Measurements from ENCODE around the gene ICE2. TPM values are rescaled to one million over a fixed set of nuclear protein-coding genes. Genes with fewer than 3 reads are reported as not detected.

ICE2 gene
- total RNA-seq, 1 donor = 26.4 TPM

GRCh38 chr15:60513676-60514075 is 34.7 kb upstream of the ICE2 start:
- Histone ChIP-seq H2AFZ (ENCODE audit: low read length) (no peak overlapping the region), H3K9me3 (ENCODE audit: low read depth, low read length) (no peaks in the 10 kb centered on the region)
- TF ChIP-seq CTCF (IDR thresholded peaks at IDR 0.05; ENCODE audit: extremely low read depth, low read depth, low read length) = no peak

GRCh38 chr15:60512937-60513336 is 34.0 kb upstream of the ICE2 start:
- Histone ChIP-seq H3K27me3 (ENCODE audit: insufficient read depth, low read length) (no peaks in the 10 kb centered on the region), H2AFZ (ENCODE audit: low read length) (no peak overlapping the region), H3K4me2 (ENCODE audit: insufficient read depth, low read length) (no peak overlapping the region)

More at GRCh38 chr15:60513676-60514075, 34.7 kb upstream of the ICE2 start:
- no peaks in the 10 kb centered on the region for H4K20me1 ChIP-seq (ENCODE audit: insufficient read depth, low read length)
- H3K27me3 ChIP-seq (ENCODE audit: insufficient read depth, low read length) = no peaks in the 10 kb centered on the region
- H3K27ac ChIP-seq (ENCODE audit: low read depth, low read length) = no peak overlapping the region
- no peak for DNase-seq (ENCODE audit: insufficient read length, low spot score, missing footprints)
- no peaks in the 10 kb centered on the region for H3K4me1 ChIP-seq (ENCODE audit: insufficient read depth, low read length)
- no peaks in the 10 kb centered on the region for H3K79me2 ChIP-seq (ENCODE audit: insufficient read depth, low read length)
- no peaks in the 10 kb centered on the region for H3K36me3 ChIP-seq (ENCODE audit: insufficient read depth, low read length)
- no peak overlapping the region for H3K4me3 ChIP-seq (ENCODE audit: insufficient read depth, low read length)
- H3K4me2 ChIP-seq (ENCODE audit: insufficient read depth, low read length) = no peak overlapping the region

GRCh38 chr15:60511351-60512031 is 32.5 kb upstream of the ICE2 start:
- H3K4me3 ChIP-seq (ENCODE audit: insufficient read depth, low read length) = no peak overlapping the region
- H3K9me3 ChIP-seq (ENCODE audit: low read depth, low read length) = no peaks in the 10 kb centered on the region
- no peaks in the 10 kb centered on the region for H3K36me3 ChIP-seq (ENCODE audit: insufficient read depth, low read length)
- no peak for DNase-seq (ENCODE audit: insufficient read length, low spot score, missing footprints)
- no peaks in the 10 kb centered on the region for H3K79me2 ChIP-seq (ENCODE audit: insufficient read depth, low read length)
- peaks cover 3% of the 10 kb centered on the region for H3K4me1 ChIP-seq (ENCODE audit: insufficient read depth, low read length)
- no peak overlapping the region for H3K27ac ChIP-seq (ENCODE audit: low read depth, low read length)
- no peak overlapping the region for H2AFZ ChIP-seq (ENCODE audit: low read length)
- no peak overlapping the region for H3K4me2 ChIP-seq (ENCODE audit: insufficient read depth, low read length)
- H3K27me3 ChIP-seq (ENCODE audit: insufficient read depth, low read length) = no peaks in the 10 kb centered on the region
- no peak for TF ChIP-seq CTCF (IDR thresholded peaks at IDR 0.05; ENCODE audit: extremely low read depth, low read depth, low read length)
- no peaks in the 10 kb centered on the region for H4K20me1 ChIP-seq (ENCODE audit: insufficient read depth, low read length)

More at GRCh38 chr15:60512937-60513336, 34.0 kb upstream of the ICE2 start:
- TF ChIP-seq CTCF (IDR thresholded peaks at IDR 0.05; ENCODE audit: extremely low read depth, low read depth, low read length) = no peak
- H3K9me3 ChIP-seq (ENCODE audit: low read depth, low read length) = no peaks in the 10 kb centered on the region
- no peak overlapping the region for H3K4me3 ChIP-seq (ENCODE audit: insufficient read depth, low read length)
- peaks cover 3% of the 10 kb centered on the region for H3K4me1 ChIP-seq (ENCODE audit: insufficient read depth, low read length)
- H3K79me2 ChIP-seq (ENCODE audit: insufficient read depth, low read length) = no peaks in the 10 kb centered on the region
- H3K36me3 ChIP-seq (ENCODE audit: insufficient read depth, low read length) = no peaks in the 10 kb centered on the region
- no peak for DNase-seq (ENCODE audit: insufficient read length, low spot score, missing footprints)
- no peak overlapping the region for H3K27ac ChIP-seq (ENCODE audit: low read depth, low read length)
- no peaks in the 10 kb centered on the region for H4K20me1 ChIP-seq (ENCODE audit: insufficient read depth, low read length)

GRCh38 chr15:60510006-60510405 is 31.1 kb upstream of the ICE2 start:
- Histone ChIP-seq H3K4me3 (ENCODE audit: insufficient read depth, low read length) (no peak overlapping the region), H3K36me3 (ENCODE audit: insufficient read depth, low read length) (no peaks in the 10 kb centered on the region), H2AFZ (ENCODE audit: low read length) (no peak overlapping the region), H3K4me2 (ENCODE audit: insufficient read depth, low read length) (no peak overlapping the region), H3K27ac (ENCODE audit: low read depth, low read length) (no peak overlapping the region), H3K79me2 (ENCODE audit: insufficient read depth, low read length) (no peaks in the 10 kb centered on the region), H4K20me1 (ENCODE audit: insufficient read depth, low read length) (no peaks in the 10 kb centered on the region), H3K4me1 (ENCODE audit: insufficient read depth, low read length) (peaks cover 3% of the 10 kb centered on the region), H3K9me3 (ENCODE audit: low read depth, low read length) (no peaks in the 10 kb centered on the region), H3K27me3 (ENCODE audit: insufficient read depth, low read length) (no peaks in the 10 kb centered on the region)
- DNase-seq (ENCODE audit: insufficient read length, low spot score, missing footprints) = no peak
- TF ChIP-seq CTCF (IDR thresholded peaks at IDR 0.05; ENCODE audit: extremely low read depth, low read depth, low read length) = no peak

Measured in osteoblast (primary cell).